Mesendoderm (in vitro differentiated cells): Measurements from ENCODE around the gene KIT.

Source experiments
- DNase-seq: peaks from one replicate; pipeline ENCODE4 v3.0.0; 2013
- H2AK5ac ChIP-seq: 2 replicates; pipeline ENCODE4 v1.6.1; 2013; ENCODE audit warnings: low read length, inconsistent platforms
- H2BK120ac ChIP-seq: 2 replicates; pipeline ENCODE4 v1.6.1; 2013; ENCODE audit warnings: low read depth, mild to moderate bottlenecking, low read length, moderate library complexity, mixed read lengths
- H2BK15ac ChIP-seq: replicated peaks from 2 replicates; pipeline ENCODE4 v1.6.1; 2013; ENCODE audit warnings: low read depth, mild to moderate bottlenecking, moderate library complexity
- H2BK5ac ChIP-seq: 2 replicates; pipeline ENCODE4 v1.6.1; 2013; ENCODE audit warnings: low read length, inconsistent platforms
- H3K18ac ChIP-seq: 2 replicates; pipeline ENCODE4 v1.6.1; 2013; ENCODE audit warnings: mild to moderate bottlenecking, low read length, mixed read lengths
- H3K23ac ChIP-seq: one replicate; pipeline ENCODE4 v1.6.1; 2013; ENCODE audit warnings: low read length
- H3K27ac ChIP-seq: 2 replicates; pipeline ENCODE4 v1.5.1; 2013; ENCODE audit warnings: low read depth, mild to moderate bottlenecking, inconsistent platforms, low read length, moderate library complexity
- H3K27me3 ChIP-seq: 2 replicates; pipeline ENCODE4 v1.6.1; 2013; ENCODE audit warnings: low read length, control low read depth, mild to moderate bottlenecking, inconsistent platforms; ENCODE audit not compliant: insufficient read depth, poor library complexity
- H3K36me3 ChIP-seq: 2 replicates; pipeline ENCODE4 v1.6.1; 2013; ENCODE audit warnings: low read length, inconsistent platforms; ENCODE audit not compliant: control insufficient read depth, insufficient read depth
- H3K4ac ChIP-seq: one replicate; pipeline ENCODE4 v1.6.1; 2013; ENCODE audit warnings: low read depth, mild to moderate bottlenecking, low read length, moderate library complexity
- H3K4me1 ChIP-seq: 2 replicates; pipeline ENCODE4 v1.6.1; 2013; ENCODE audit warnings: low read depth, low read length, inconsistent platforms; ENCODE audit not compliant: control insufficient read depth
- H3K4me2 ChIP-seq: 2 replicates; pipeline ENCODE4 v1.6.1; 2013; ENCODE audit warnings: low read length
- H3K4me3 ChIP-seq: 2 replicates; pipeline ENCODE4 v1.5.1; 2013; ENCODE audit warnings: mild to moderate bottlenecking, low read length
- H3K56ac ChIP-seq: one replicate; pipeline ENCODE4 v1.6.1; 2013; ENCODE audit warnings: low read length
- H3K79me1 ChIP-seq: 2 replicates; pipeline ENCODE4 v1.6.1; 2013; ENCODE audit warnings: low read length, inconsistent platforms
- H3K79me2 ChIP-seq: 2 replicates; pipeline ENCODE4 v1.6.1; 2013; ENCODE audit warnings: mild to moderate bottlenecking, low read length; ENCODE audit not compliant: control insufficient read depth, insufficient read depth
- H3K9ac ChIP-seq: 2 replicates; pipeline ENCODE4 v1.6.1; 2013; ENCODE audit warnings: low read length, inconsistent platforms
- H4K5ac ChIP-seq: one replicate; pipeline ENCODE4 v1.6.1; 2013; ENCODE audit warnings: low read length
- H4K8ac ChIP-seq: one replicate; pipeline ENCODE4 v1.6.1; 2013; ENCODE audit warnings: low read depth, mild to moderate bottlenecking, control low read depth, low read length, moderate library complexity
- WGBS: extraction: QIAGEN DNeasy Blood & Tissue Kit; methylation state at CpG from one replicate; pipeline ENCODE4 v1.1.7; 2013; ENCODE audit warnings: low lambda C conversion rate, missing lambda C conversion rate; ENCODE audit not compliant: insufficient coverage; ENCODE audit errors: extremely low coverage; 5-methylcytosine and 5-hydroxymethylcytosine counted together

KIT gene

GRCh38 chr4:54708339-54709279, 50.9 kb downstream of the KIT start:
- Histone ChIP-seq H3K4ac (no peak overlapping the region), H3K36me3 (no peaks in the 10 kb centered on the region), H3K4me3 (no peak overlapping the region), H3K27ac (no peak overlapping the region), H3K18ac (no peak overlapping the region), H3K56ac (no peak overlapping the region), H4K5ac (no peak overlapping the region), H3K4me2 (no peak overlapping the region), H3K79me2 (no peaks in the 10 kb centered on the region), H2BK5ac (no peak overlapping the region), H3K23ac (no peak overlapping the region), H3K4me1 (no peaks in the 10 kb centered on the region), H2BK15ac (no peak overlapping the region), H2AK5ac (no peak overlapping the region), H3K27me3 (no peaks in the 10 kb centered on the region), H3K9ac (no peak overlapping the region), H2BK120ac (no peak overlapping the region), H3K79me1 (no peaks in the 10 kb centered on the region), H4K8ac (no peak overlapping the region)
- DNase-seq: no peak
- no CpG with 5 or more reads among the region's 20 CpGs for WGBS

DNA sequence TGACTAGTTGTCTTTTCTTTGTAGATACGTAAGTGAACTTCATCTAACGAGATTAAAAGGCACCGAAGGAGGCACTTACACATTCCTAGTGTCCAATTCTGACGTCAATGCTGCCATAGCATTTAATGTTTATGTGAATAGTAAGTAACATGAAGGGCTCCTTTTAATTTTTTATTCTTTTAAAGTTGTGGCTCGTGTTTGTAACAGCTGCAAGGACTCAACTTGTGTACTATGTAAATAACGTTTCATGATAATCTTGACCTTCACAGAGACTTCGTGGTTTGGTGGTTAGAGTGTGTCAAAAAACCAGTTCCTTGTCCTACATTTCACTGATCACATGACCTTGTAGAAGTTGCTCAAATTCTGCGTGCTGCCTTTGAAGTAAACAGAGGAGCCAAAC, 51.6 kb downstream of the KIT start:
- Histone ChIP-seq H3K36me3 (no peaks in the 10 kb centered on the region), H4K5ac (no peak overlapping the region), H2AK5ac (no peak overlapping the region), H3K79me2 (no peaks in the 10 kb centered on the region), H2BK5ac (no peak overlapping the region), H3K4me1 (no peaks in the 10 kb centered on the region), H3K18ac (no peak overlapping the region), H3K27me3 (no peaks in the 10 kb centered on the region), H3K23ac (no peak overlapping the region), H3K4ac (no peak overlapping the region), H2BK15ac (no peak overlapping the region), H4K8ac (no peak overlapping the region), H3K4me3 (no peak overlapping the region), H3K56ac (no peak overlapping the region), H2BK120ac (no peak overlapping the region), H3K9ac (no peak overlapping the region), H3K4me2 (no peak overlapping the region), H3K79me1 (no peaks in the 10 kb centered on the region), H3K27ac (no peak overlapping the region)
- WGBS: no CpG with 5 or more reads among the region's 8 CpGs
- DNase-seq: no peak

DNA sequence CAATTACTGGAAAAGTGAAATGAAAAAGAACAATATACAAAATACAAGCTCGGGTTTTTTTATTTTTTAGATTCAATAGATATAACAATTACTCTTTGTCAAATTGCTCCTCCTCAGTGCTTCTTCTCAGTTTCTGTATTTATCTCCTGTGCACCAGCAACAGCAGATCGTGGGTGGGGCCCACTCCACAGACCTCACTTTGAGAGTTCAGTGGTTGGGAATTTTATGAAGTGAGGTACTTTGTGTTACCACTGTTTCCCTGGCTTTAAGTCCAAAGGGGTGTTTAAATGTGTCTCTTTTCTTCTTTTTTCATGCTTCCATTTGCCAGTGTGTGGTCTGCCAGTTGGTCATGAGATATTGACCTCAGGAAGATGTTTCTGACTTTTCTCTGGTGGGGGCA, 54.4 kb downstream of the KIT start:
- no peaks in the 10 kb centered on the region for H3K4me1 ChIP-seq
- no peaks in the 10 kb centered on the region for H3K27me3 ChIP-seq
- no peak overlapping the region for H2BK5ac ChIP-seq
- H3K27ac ChIP-seq: no peak overlapping the region
- no peaks in the 10 kb centered on the region for H3K79me1 ChIP-seq
- H2AK5ac ChIP-seq: no peak overlapping the region
- no peak overlapping the region for H4K5ac ChIP-seq
- H4K8ac ChIP-seq: no peak overlapping the region
- no peak overlapping the region for H3K18ac ChIP-seq
- no CpG with 5 or more reads among the region's 2 CpGs for WGBS
- no peak overlapping the region for H3K9ac ChIP-seq
- H3K56ac ChIP-seq: no peak overlapping the region
- no peak overlapping the region for H2BK120ac ChIP-seq
- H3K4me2 ChIP-seq: no peak overlapping the region
- H3K4ac ChIP-seq: no peak overlapping the region
- H3K23ac ChIP-seq: no peak overlapping the region
- no peaks in the 10 kb centered on the region for H3K79me2 ChIP-seq
- no peak for DNase-seq
- H2BK15ac ChIP-seq: no peak overlapping the region
- no peak overlapping the region for H3K4me3 ChIP-seq
- no peaks in the 10 kb centered on the region for H3K36me3 ChIP-seq

DNA sequence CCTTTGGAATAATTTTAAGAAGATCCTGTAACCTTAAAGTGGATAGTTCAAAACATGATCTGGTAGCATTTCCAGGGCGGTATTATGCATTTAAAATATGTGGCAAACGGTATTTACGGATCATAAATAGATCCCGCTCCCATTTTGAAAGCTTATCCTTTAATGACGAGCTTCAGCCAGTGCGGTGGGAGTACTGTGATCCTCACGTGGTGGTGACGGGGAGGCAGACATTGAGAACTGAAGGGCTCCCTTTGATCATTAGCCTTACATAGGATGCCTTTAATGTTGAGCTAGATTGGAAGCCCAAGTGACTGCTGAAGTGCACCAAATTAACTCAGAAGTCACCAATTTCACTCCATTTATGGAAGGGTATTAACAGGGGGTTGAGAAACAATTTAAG, 56.9 kb downstream of the KIT start:
- no peak for DNase-seq
- no peaks in the 10 kb centered on the region for H3K36me3 ChIP-seq

DNA sequence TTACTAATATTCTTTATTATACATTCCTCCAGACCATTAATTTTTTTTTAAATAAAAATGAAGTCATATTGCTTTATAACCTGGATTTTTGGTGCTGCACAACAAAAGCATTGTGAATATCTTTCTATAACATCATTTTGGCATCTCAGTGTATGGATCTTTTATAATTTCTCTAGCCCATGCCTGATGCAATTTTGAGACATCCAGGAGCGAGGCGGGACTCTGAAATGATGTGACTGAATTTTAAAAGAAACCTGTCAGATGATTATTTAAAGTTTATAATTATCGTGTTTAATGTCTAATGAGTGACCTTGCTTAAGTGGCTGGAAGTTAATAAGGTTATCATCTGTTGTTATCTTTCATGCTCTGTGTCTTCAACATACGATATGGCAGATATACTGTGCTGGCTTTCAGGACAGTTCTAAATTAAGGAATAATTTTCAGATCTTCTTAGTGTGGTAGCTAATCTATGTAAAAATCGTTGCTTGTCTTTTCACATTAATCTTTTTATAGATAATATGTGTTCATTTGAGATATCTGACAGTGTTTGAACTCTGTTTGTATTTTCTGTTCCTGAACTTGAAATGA, 58.8 kb downstream of the KIT start:
- H4K8ac ChIP-seq: no peak overlapping the region
- H2BK15ac ChIP-seq: no peak overlapping the region
- DNase-seq: no peak
- no peak overlapping the region for H3K27ac ChIP-seq
- H3K18ac ChIP-seq: no peak overlapping the region
- H3K4ac ChIP-seq: no peak overlapping the region
- no peaks in the 10 kb centered on the region for H3K79me1 ChIP-seq
- H2AK5ac ChIP-seq: no peak overlapping the region
- no peak overlapping the region for H2BK5ac ChIP-seq
- no peak overlapping the region for H4K5ac ChIP-seq
- no CpG with 5 or more reads among the region's 5 CpGs for WGBS
- no peak overlapping the region for H3K4me2 ChIP-seq
- no peak overlapping the region for H3K23ac ChIP-seq
- no peaks in the 10 kb centered on the region for H3K79me2 ChIP-seq
- no peak overlapping the region for H3K4me3 ChIP-seq
- no peak overlapping the region for H3K9ac ChIP-seq
- H3K36me3 ChIP-seq: no peaks in the 10 kb centered on the region
- H3K4me1 ChIP-seq: no peaks in the 10 kb centered on the region
- H3K27me3 ChIP-seq: no peaks in the 10 kb centered on the region
- no peak overlapping the region for H2BK120ac ChIP-seq
- no peak overlapping the region for H3K56ac ChIP-seq

More for the DNA sequence above, 56.9 kb downstream of the KIT start:
- no peak overlapping the region for H3K4me2 ChIP-seq
- H3K79me2 ChIP-seq: no peaks in the 10 kb centered on the region
- no peak overlapping the region for H4K5ac ChIP-seq
- H2BK5ac ChIP-seq: no peak overlapping the region
- H3K23ac ChIP-seq: no peak overlapping the region
- no CpG with 5 or more reads among the region's 8 CpGs for WGBS
- H3K79me1 ChIP-seq: no peaks in the 10 kb centered on the region
- H2BK120ac ChIP-seq: no peak overlapping the region
- H3K56ac ChIP-seq: no peak overlapping the region
- H3K27me3 ChIP-seq: no peaks in the 10 kb centered on the region
- no peak overlapping the region for H2BK15ac ChIP-seq
- no peak overlapping the region for H3K18ac ChIP-seq
- no peak overlapping the region for H3K9ac ChIP-seq
- no peak overlapping the region for H3K4me3 ChIP-seq
- H3K4ac ChIP-seq: no peak overlapping the region
- H3K27ac ChIP-seq: no peak overlapping the region
- H4K8ac ChIP-seq: no peak overlapping the region
- H2AK5ac ChIP-seq: no peak overlapping the region
- no peaks in the 10 kb centered on the region for H3K4me1 ChIP-seq
